ENCODE measurements around the gene DACH1. TPM values are rescaled to one million over a fixed set of nuclear protein-coding genes. Genes with fewer than 3 reads are reported as not detected.

The DACH1 gene
- total RNA-seq, 4 donors from 2014 or later: 1.5 to 17.3 (median 3.3) TPM

- DNase-seq: no peak
- no peaks in the 10 kb centered on the region for H3K36me3 ChIP-seq
- no peaks in the 10 kb centered on the region for H3K27me3 ChIP-seq
- in situ Hi-C loops (cut with MboI; ENCODE audit: low pct_ligation_motif_present in 1 of 4, low pct_unique_long_range_greater_than_20kb in 1 of 4, low sequenced_read_pairs in 3 of 4): no loop called here
- no peak for TF ChIP-seq CTCF (IDR thresholded peaks at IDR 0.05)
- TF ChIP-seq EP300 (IDR thresholded peaks at IDR 0.05; ENCODE audit: low read depth): no peak
- TF ChIP-seq POLR2A (IDR thresholded peaks at IDR 0.05): no peak
- TF ChIP-seq POLR2AphosphoS5 (IDR thresholded peaks at IDR 0.05): no peak
- WGBS, 2 donors (ENCODE audit: low coverage in 1 of 2): 37 to 52% methylated on average over 6 of the region's 6 CpGs
- H3K27ac ChIP-seq: no peak overlapping the region
- peaks cover 0 to 5% (median 0%) of the 10 kb centered on the region in 4 donors for H3K4me1 ChIP-seq
- no peak overlapping the region for H3K4me3 ChIP-seq
- no peaks in the 10 kb centered on the region for H3K9me3 ChIP-seq
- intact Hi-C loops (cut with DNase I; ENCODE audit: low total_unique reads): no loop called here
Observed at GRCh38 chr13:71613066-71613745, 253.8 kb downstream of the DACH1 start.

GRCh38 chr13:71611292-71611691 lies 255.7 kb downstream of the DACH1 start:
- H3K4me3 ChIP-seq: no peak overlapping the region
- no peaks in the 10 kb centered on the region for H3K9me3 ChIP-seq
- no peaks in the 10 kb centered on the region for H3K27me3 ChIP-seq
- no peak for DNase-seq
- in situ Hi-C loops (cut with MboI; ENCODE audit: low pct_ligation_motif_present in 1 of 4, low pct_unique_long_range_greater_than_20kb in 1 of 4, low sequenced_read_pairs in 3 of 4): no loop called here
- WGBS, 2 donors (ENCODE audit: low coverage in 1 of 2): 41 to 45% methylated on average over 3 of the region's 3 CpGs
- intact Hi-C loops (cut with DNase I; ENCODE audit: low total_unique reads): no loop called here
- TF ChIP-seq POLR2AphosphoS5 (IDR thresholded peaks at IDR 0.05) (no peak), CTCF (IDR thresholded peaks at IDR 0.05) (no peak), EP300 (IDR thresholded peaks at IDR 0.05; ENCODE audit: low read depth) (no peak), POLR2A (IDR thresholded peaks at IDR 0.05) (no peak)
- H3K27ac ChIP-seq: no peak overlapping the region
- peaks cover 0 to 3% (median 0%) of the 10 kb centered on the region in 4 donors for H3K4me1 ChIP-seq
- H3K36me3 ChIP-seq: no peaks in the 10 kb centered on the region

GRCh38 chr13:71610876-71611275 lies 256.1 kb downstream of the DACH1 start:
- Histone ChIP-seq H3K27me3 (no peaks in the 10 kb centered on the region), H3K9me3 (no peaks in the 10 kb centered on the region), H3K4me3 (no peak overlapping the region), H3K27ac (no peak overlapping the region), H3K4me1 (peaks cover 0 to 3% (median 0%) of the 10 kb centered on the region in 4 donors), H3K36me3 (no peaks in the 10 kb centered on the region)
- no peak for DNase-seq
- intact Hi-C loops (cut with DNase I; ENCODE audit: low total_unique reads) (no loop called here), in situ Hi-C loops (cut with MboI; ENCODE audit: low pct_ligation_motif_present in 1 of 4, low pct_unique_long_range_greater_than_20kb in 1 of 4, low sequenced_read_pairs in 3 of 4) (no loop called here)
- 21 to 48% methylated on average over 2 to 5 of the region's 5 CpGs for WGBS, 2 donors (ENCODE audit: low coverage in 1 of 2)
- TF ChIP-seq CTCF (IDR thresholded peaks at IDR 0.05) (no peak), POLR2A (IDR thresholded peaks at IDR 0.05) (no peak), POLR2AphosphoS5 (IDR thresholded peaks at IDR 0.05) (no peak)

- H3K4me3 ChIP-seq: no peak overlapping the region
- WGBS, 2 donors (ENCODE audit: low coverage in 1 of 2): 89 to 90% methylated on average over 7 of the region's 7 CpGs
- TF ChIP-seq EP300 (IDR thresholded peaks at IDR 0.05; ENCODE audit: low read depth) (no peak), POLR2AphosphoS5 (IDR thresholded peaks at IDR 0.05) (no peak), CTCF (IDR thresholded peaks at IDR 0.05) (no peak), POLR2A (IDR thresholded peaks at IDR 0.05) (no peak)
- no peaks in the 10 kb centered on the region for H3K9me3 ChIP-seq
- peaks cover 0 to 3% (median 0%) of the 10 kb centered on the region in 4 donors for H3K4me1 ChIP-seq
- intact Hi-C loops (cut with DNase I; ENCODE audit: low total_unique reads): no loop called here
- no peak overlapping the region for H3K27ac ChIP-seq
- no peaks in the 10 kb centered on the region for H3K36me3 ChIP-seq
- no peak for DNase-seq
- in situ Hi-C loops (cut with MboI; ENCODE audit: low pct_ligation_motif_present in 1 of 4, low pct_unique_long_range_greater_than_20kb in 1 of 4, low sequenced_read_pairs in 3 of 4): no loop called here
- no peaks in the 10 kb centered on the region for H3K27me3 ChIP-seq
Observed at GRCh38 chr13:71609271-71609670, 257.7 kb downstream of the DACH1 start.
